ENCODE measurements around the gene KLHL22.

DNA sequence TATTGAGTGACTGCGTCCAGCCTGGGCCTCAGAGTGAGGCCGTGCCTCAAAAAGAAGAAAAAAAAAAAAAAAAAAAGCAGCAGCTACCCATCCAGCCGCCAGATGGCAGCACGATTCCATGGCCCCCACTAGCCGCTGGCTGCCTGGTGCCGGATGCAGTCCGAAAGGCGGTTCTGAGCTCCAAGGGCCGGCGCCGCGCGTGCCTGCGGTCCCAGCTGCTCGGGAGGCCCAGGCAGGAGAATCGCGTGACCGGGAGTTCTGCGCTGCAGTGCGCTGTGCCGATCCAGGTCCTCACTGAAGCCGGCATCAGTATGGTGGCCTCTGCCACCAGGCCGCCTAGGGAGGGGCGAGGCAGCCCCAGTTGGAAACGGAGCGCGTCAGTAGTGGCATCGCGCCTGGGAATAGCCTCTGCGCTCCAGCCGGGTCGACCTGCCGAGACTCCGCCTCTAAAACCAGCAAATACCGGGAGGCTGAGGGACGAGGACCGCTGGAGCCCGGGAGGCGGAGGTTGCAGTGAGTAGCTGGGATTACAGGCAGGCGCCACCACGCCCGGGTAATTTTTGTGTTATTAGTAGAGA is 77.3 kb downstream of the KLHL22 start:
- TF ChIP-seq, protein P1, sequence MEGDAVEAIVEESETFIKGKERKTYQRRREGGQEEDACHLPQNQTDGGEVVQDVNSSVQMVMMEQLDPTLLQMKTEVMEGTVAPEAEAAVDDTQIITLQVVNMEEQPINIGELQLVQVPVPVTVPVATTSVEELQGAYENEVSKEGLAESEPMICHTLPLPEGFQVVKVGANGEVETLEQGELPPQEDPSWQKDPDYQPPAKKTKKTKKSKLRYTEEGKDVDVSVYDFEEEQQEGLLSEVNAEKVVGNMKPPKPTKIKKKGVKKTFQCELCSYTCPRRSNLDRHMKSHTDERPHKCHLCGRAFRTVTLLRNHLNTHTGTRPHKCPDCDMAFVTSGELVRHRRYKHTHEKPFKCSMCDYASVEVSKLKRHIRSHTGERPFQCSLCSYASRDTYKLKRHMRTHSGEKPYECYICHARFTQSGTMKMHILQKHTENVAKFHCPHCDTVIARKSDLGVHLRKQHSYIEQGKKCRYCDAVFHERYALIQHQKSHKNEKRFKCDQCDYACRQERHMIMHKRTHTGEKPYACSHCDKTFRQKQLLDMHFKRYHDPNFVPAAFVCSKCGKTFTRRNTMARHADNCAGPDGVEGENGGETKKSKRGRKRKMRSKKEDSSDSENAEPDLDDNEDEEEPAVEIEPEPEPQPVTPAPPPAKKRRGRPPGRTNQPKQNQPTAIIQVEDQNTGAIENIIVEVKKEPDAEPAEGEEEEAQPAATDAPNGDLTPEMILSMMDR (IDR thresholded peaks at IDR 0.05; ENCODE audit: low read depth, low read length, missing input control): peak; percentile 94
- TF ChIP-seq FOXA1 (IDR thresholded peaks at IDR 0.05): no peak
- no peak for TF ChIP-seq HNF4A (conservative IDR thresholded peaks at IDR 0.05)
- TF ChIP-seq RAD21 (IDR thresholded peaks at IDR 0.05): peak; percentile 96 to 97
- TF ChIP-seq YY1 (IDR thresholded peaks at IDR 0.05): peak; percentile 26
- no peak for TF ChIP-seq SP1 (IDR thresholded peaks at IDR 0.05)
- TF ChIP-seq, protein P2, sequence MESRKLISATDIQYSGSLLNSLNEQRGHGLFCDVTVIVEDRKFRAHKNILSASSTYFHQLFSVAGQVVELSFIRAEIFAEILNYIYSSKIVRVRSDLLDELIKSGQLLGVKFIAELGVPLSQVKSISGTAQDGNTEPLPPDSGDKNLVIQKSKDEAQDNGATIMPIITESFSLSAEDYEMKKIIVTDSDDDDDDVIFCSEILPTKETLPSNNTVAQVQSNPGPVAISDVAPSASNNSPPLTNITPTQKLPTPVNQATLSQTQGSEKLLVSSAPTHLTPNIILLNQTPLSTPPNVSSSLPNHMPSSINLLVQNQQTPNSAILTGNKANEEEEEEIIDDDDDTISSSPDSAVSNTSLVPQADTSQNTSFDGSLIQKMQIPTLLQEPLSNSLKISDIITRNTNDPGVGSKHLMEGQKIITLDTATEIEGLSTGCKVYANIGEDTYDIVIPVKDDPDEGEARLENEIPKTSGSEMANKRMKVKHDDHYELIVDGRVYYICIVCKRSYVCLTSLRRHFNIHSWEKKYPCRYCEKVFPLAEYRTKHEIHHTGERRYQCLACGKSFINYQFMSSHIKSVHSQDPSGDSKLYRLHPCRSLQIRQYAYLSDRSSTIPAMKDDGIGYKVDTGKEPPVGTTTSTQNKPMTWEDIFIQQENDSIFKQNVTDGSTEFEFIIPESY (IDR thresholded peaks at IDR 0.05): no peak
- TF ChIP-seq, protein P3, sequence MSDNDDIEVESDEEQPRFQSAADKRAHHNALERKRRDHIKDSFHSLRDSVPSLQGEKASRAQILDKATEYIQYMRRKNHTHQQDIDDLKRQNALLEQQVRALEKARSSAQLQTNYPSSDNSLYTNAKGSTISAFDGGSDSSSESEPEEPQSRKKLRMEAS (IDR thresholded peaks at IDR 0.05): no peak
- TF ChIP-seq JUND (IDR thresholded peaks at IDR 0.05): no peak
- TF ChIP-seq REST (IDR thresholded peaks at IDR 0.05): peak; percentile 38
- TF ChIP-seq EGR1 (IDR thresholded peaks at IDR 0.05; ENCODE audit: low read depth in 2 of 2): no peak
- no peak for TF ChIP-seq TAF1 (conservative IDR thresholded peaks at IDR 0.05)
- TF ChIP-seq GABPA (IDR thresholded peaks at IDR 0.05 in 1 of 2, conservative IDR thresholded peaks at IDR 0.05 in 1 of 2): no peak

Data from liver (tissue), 3 donors.